H1 (cell line): ENCODE results near the gene ZNF521. TPM values are rescaled to one million over a fixed set of nuclear protein-coding genes. Genes with fewer than 3 reads are reported as not detected.

Experiments used
- CTCF ChIA-PET: fragments of 300-600 bp; sonication (Branson Sonifier 250); formaldehyde crosslinking; loops from one replicate; lab custom pipeline; 2021; ENCODE audit not compliant: partially characterized antibody; lab: Charles Lee
- POLR2A ChIA-PET: fragments of 300-600 bp; sonication (Branson Sonifier 250); formaldehyde crosslinking; loops from one replicate; lab custom pipeline; 2021; ENCODE audit warnings: inconsistent platforms; ENCODE audit not compliant: partially characterized antibody; lab: Charles Lee
- DNase-seq, 2 experiments: peaks; one replicate each; pipeline versions ENCODE4 v3.0.0 to v3.0.0-alpha.2; 2010 to 2022; ENCODE audit warnings: low spot score in 2 of 2, low read depth in 1 of 2, mixed read lengths in 1 of 2
- FAIRE-seq: peaks from 2 replicates; lab custom pipeline; 2011; peaks lifted over from hg19 to GRCh38; lab: Jason Lieb, UNC
- H2AFZ ChIP-seq: 2 replicates; pipeline ENCODE4 v1.8.1; 2012; ENCODE audit warnings: low read length, inconsistent platforms
- H2AK5ac ChIP-seq: 2 replicates; pipeline ENCODE4 v1.6.1; 2013; ENCODE audit warnings: low read depth, low read length
- H2BK120ac ChIP-seq: replicated peaks from 2 replicates; pipeline ENCODE3; 2013; ENCODE audit warnings: low read depth, low read length, inconsistent platforms
- H2BK12ac ChIP-seq: 2 replicates; pipeline ENCODE4 v1.6.1; 2013; ENCODE audit warnings: low read depth, low read length
- H2BK15ac ChIP-seq: 2 replicates; pipeline ENCODE4 v1.6.1; 2013; ENCODE audit warnings: low read length
- H2BK20ac ChIP-seq: 2 replicates; pipeline ENCODE4 v1.6.1; 2013; ENCODE audit warnings: low read length
- H2BK5ac ChIP-seq: 2 replicates; pipeline ENCODE4 v1.6.1; 2013; ENCODE audit warnings: low read depth, low read length
- H3K14ac ChIP-seq: 2 replicates; pipeline ENCODE4 v1.6.1; 2013; ENCODE audit warnings: inconsistent platforms; ENCODE audit not compliant: insufficient read length
- H3K18ac ChIP-seq: 2 replicates; pipeline ENCODE4 v1.6.1; 2013; ENCODE audit warnings: low read length; ENCODE audit errors: extremely low read depth
- H3K23ac ChIP-seq: 2 replicates; pipeline ENCODE4 v1.6.1; 2013; ENCODE audit warnings: inconsistent platforms; ENCODE audit not compliant: insufficient read length
- H3K23me2 ChIP-seq: 2 replicates; pipeline ENCODE4 v1.6.1; 2013; ENCODE audit warnings: low read depth, low read length
- H3K27ac ChIP-seq: 2 replicates; pipeline ENCODE4 v1.6.1; 2011; ENCODE audit warnings: low read depth, low read length, inconsistent platforms
- H3K27me3 ChIP-seq, 4 experiments: replicated peaks in 1 of 4; 1 replicate in 1 of 4; 2 replicates in 3 of 4; pipeline versions ENCODE4 v1.6.1 to v1.8.1; 2011 to 2013; ENCODE audit warnings: low read length in 3 of 4, mild to moderate bottlenecking in 3 of 4, inconsistent platforms in 2 of 4, mixed read lengths in 2 of 4, moderate library complexity in 1 of 4; ENCODE audit not compliant: control insufficient read depth in 3 of 4, insufficient read depth in 3 of 4; ENCODE audit errors: extremely low read depth in 1 of 4
- H3K36me3 ChIP-seq, 4 experiments: 2 replicates each; pipeline versions ENCODE4 v1.6.1 to v1.8.1; 2011 to 2013; ENCODE audit warnings: mild to moderate bottlenecking in 4 of 4, low read length in 3 of 4, moderate library complexity in 2 of 4, control low read depth in 1 of 4, inconsistent platforms in 1 of 4; ENCODE audit not compliant: insufficient read depth in 4 of 4, control insufficient read depth in 2 of 4
- H3K4ac ChIP-seq: replicated peaks from 2 replicates; pipeline ENCODE3; 2013; ENCODE audit warnings: low read length, low read depth, mixed read lengths, inconsistent platforms; ENCODE audit not compliant: insufficient read length
- H3K4me1 ChIP-seq, 4 experiments: replicated peaks in 1 of 4; 1 replicate in 1 of 4; 2 replicates in 3 of 4; pipeline versions ENCODE4 v1.6.1 to v1.8.1; 2011 to 2013; ENCODE audit warnings: low read length in 3 of 4, inconsistent platforms in 2 of 4, mixed read lengths in 1 of 4; ENCODE audit not compliant: insufficient read depth in 4 of 4, control insufficient read depth in 3 of 4
- H3K4me2 ChIP-seq, 2 experiments: 2 replicates each; pipeline versions ENCODE4 v1.6.1 to v1.8.1; 2011 to 2013; ENCODE audit warnings: low read depth in 2 of 2, low read length in 2 of 2, control low read depth in 1 of 2, inconsistent platforms in 1 of 2, mild to moderate bottlenecking in 1 of 2; ENCODE audit not compliant: insufficient read depth in 1 of 2
- H3K4me3 ChIP-seq, 4 experiments: fragments of 200-600, 300-600 bp in 1 of 4; sonication (generic), shearing (Covaris generic), sonication (Bioruptor Twin) in 1 of 4; 2 replicates each; pipeline versions ENCODE4 v1.5.1 to v1.8.1; 2011 to 2016; ENCODE audit warnings: low read length in 4 of 4, low read depth in 3 of 4, control low read depth in 2 of 4, inconsistent platforms in 2 of 4, mild to moderate bottlenecking in 2 of 4, mixed read lengths in 1 of 4, moderate library complexity in 1 of 4; ENCODE audit not compliant: insufficient read depth in 2 of 4; ENCODE audit errors: extremely low read depth in 1 of 4
- H3K56ac ChIP-seq: replicated peaks from 2 replicates; pipeline ENCODE3; 2013; ENCODE audit warnings: low read depth, mild to moderate bottlenecking, mixed read lengths, low read length, inconsistent platforms; ENCODE audit not compliant: insufficient read length
- H3K79me1 ChIP-seq: 2 replicates; pipeline ENCODE4 v1.6.1; 2013; ENCODE audit warnings: low read depth, low read length, control low read depth
- H3K79me2 ChIP-seq, 2 experiments: 2 replicates each; pipeline versions ENCODE4 v1.6.1 to v1.8.1; 2012 to 2013; ENCODE audit warnings: low read length in 2 of 2, mild to moderate bottlenecking in 2 of 2, inconsistent platforms in 1 of 2; ENCODE audit not compliant: insufficient read depth in 2 of 2, control insufficient read depth in 1 of 2
- H3K9ac ChIP-seq, 4 experiments: replicated peaks in 1 of 4; 1 replicate in 1 of 4; 2 replicates in 3 of 4; pipeline versions ENCODE4 v1.6.1 to v1.8.1; 2011 to 2013; ENCODE audit warnings: low read depth in 3 of 4, low read length in 3 of 4, control low read depth in 2 of 4, mild to moderate bottlenecking in 2 of 4, moderate library complexity in 2 of 4, inconsistent platforms in 1 of 4; ENCODE audit errors: extremely low read depth in 1 of 4
- H3K9me3 ChIP-seq, 2 experiments: 2 replicates each; pipeline versions ENCODE4 v1.6.1 to v1.8.1; 2012 to 2013; ENCODE audit warnings: mild to moderate bottlenecking in 2 of 2, moderate library complexity in 2 of 2, control low read depth in 1 of 2, inconsistent platforms in 1 of 2, low read depth in 1 of 2, low read length in 1 of 2, mixed read lengths in 1 of 2; ENCODE audit not compliant: insufficient read depth in 2 of 2
- H4K20me1 ChIP-seq, 2 experiments: replicated peaks in 1 of 2; 2 replicates each; pipeline versions ENCODE3 to v1.8.1; 2011 to 2013; ENCODE audit warnings: inconsistent platforms in 2 of 2, low read length in 2 of 2, mild to moderate bottlenecking in 1 of 2; ENCODE audit not compliant: insufficient read depth in 2 of 2, control insufficient read depth in 1 of 2
- H4K5ac ChIP-seq: 2 replicates; pipeline ENCODE4 v1.6.1; 2013; ENCODE audit warnings: low read length, low read depth, mixed read lengths, inconsistent platforms; ENCODE audit not compliant: insufficient read length
- H4K8ac ChIP-seq: 2 replicates; pipeline ENCODE4 v1.8.0; 2013; ENCODE audit warnings: mild to moderate bottlenecking, moderate library complexity, low read length, inconsistent platforms; ENCODE audit not compliant: insufficient read depth; ENCODE audit errors: extremely low read depth
- H4K91ac ChIP-seq: replicated peaks from 2 replicates; pipeline ENCODE3; 2013; ENCODE audit warnings: low read length, mixed read lengths, inconsistent platforms; ENCODE audit not compliant: insufficient read length
- CHD2 ChIP-seq: IDR thresholded peaks from 2 replicates; pipeline ENCODE4 v1.6.1; 2012; ENCODE audit warnings: low read length, improper control_type of control experiment
- CTBP2 ChIP-seq: IDR thresholded peaks from 2 replicates; pipeline ENCODE4 v1.7.0; 2011; ENCODE audit warnings: borderline replicate concordance, mild to moderate bottlenecking, moderate library complexity, mixed read lengths, low read length; ENCODE audit not compliant: insufficient read depth, insufficient read length
- E2F6 ChIP-seq: IDR thresholded peaks from 2 replicates; pipeline ENCODE4 v1.6.1; 2012; ENCODE audit warnings: inconsistent platforms
- RAD21 ChIP-seq, 2 experiments: IDR thresholded peaks in 1 of 2; conservative IDR thresholded peaks in 1 of 2; 2 replicates each; pipeline ENCODE4 v1.6.1; 2011; ENCODE audit warnings: low read depth in 2 of 2, low read length in 2 of 2, improper control_type of control experiment in 1 of 2, inconsistent platforms in 1 of 2, mild to moderate bottlenecking in 1 of 2, moderate library complexity in 1 of 2
- SIN3A ChIP-seq, 2 experiments: IDR thresholded peaks in 1 of 2; conservative IDR thresholded peaks in 1 of 2; 2 replicates each; pipeline ENCODE4 v1.6.1; 2011 to 2012; ENCODE audit warnings: low read length in 2 of 2, improper control_type of control experiment in 1 of 2, low read depth in 1 of 2, mild to moderate bottlenecking in 1 of 2
- TAF7 ChIP-seq: optimal IDR thresholded peaks from 2 replicates; pipeline ENCODE3; 2011; ENCODE audit warnings: low read depth, mild to moderate bottlenecking, inconsistent platforms, low read length, moderate library complexity, borderline replicate concordance
- TEAD4 ChIP-seq: IDR thresholded peaks from 2 replicates; pipeline ENCODE4 v1.6.1; 2012; ENCODE audit warnings: low read depth, low read length, inconsistent platforms, mixed read lengths
- WGBS, 2 experiments: shearing (Covaris generic) in 1 of 2; methylation state at CpG; one replicate each; pipeline versions ENCODE4 v1.1.6 to v1.1.7; 2013 to 2015; ENCODE audit warnings: low lambda C conversion rate in 2 of 2, mixed read lengths in 2 of 2, inconsistent platforms in 1 of 2, low coverage in 1 of 2, missing lambda C conversion rate in 1 of 2; ENCODE audit not compliant: insufficient replicate concordance in 2 of 2, insufficient coverage in 1 of 2, insufficient read length in 1 of 2; ENCODE audit errors: extremely low coverage in 1 of 2, missing lambda C conversion rate in 1 of 2; 5-methylcytosine and 5-hydroxymethylcytosine counted together
- polyA plus RNA-seq, 7 experiments: library from polyadenylated mRNA; depleted of rRNA in 3 of 7; stranded (reverse) in 5 of 7; unstranded in 2 of 7; fragments of >200 nt in 5 of 7; fragments of 200-250 nt in 2 of 7; gene quantifications; 1 replicate in 5 of 7; 2 replicates in 1 of 7; 4 replicates in 1 of 7; pipeline versions ENCODE4 v1.2.1 to v1.2.3, GENCODE V29; 2011 to 2013; ENCODE audit warnings: missing spikeins in 2 of 7, mixed read lengths in 2 of 7
- total RNA-seq: library from RNA; stranded (reverse); fragmentation: NEBNext Ultra II Directional; extraction: Animal tissue kit (Norgen Biotek cat#: 25700); gene quantifications from 2 replicates; pipeline ENCODE4 v1.2.1, GENCODE V29; 2021
- TF ChIP-seq, protein P1 (sequence below): IDR thresholded peaks from 2 replicates; pipeline ENCODE4 v1.6.1; 2012; ENCODE audit warnings: inconsistent platforms
- TF ChIP-seq, protein P2 (sequence below), 3 experiments: IDR thresholded peaks; 1 replicate in 2 of 3; 2 replicates in 1 of 3; pipeline versions ENCODE4 v1.5.1 to v1.6.1; 2011; ENCODE audit warnings: low read length in 3 of 3, mild to moderate bottlenecking in 3 of 3, inconsistent platforms in 2 of 3, low read depth in 1 of 3, moderate library complexity in 1 of 3; ENCODE audit not compliant: insufficient read depth in 1 of 3; ENCODE audit errors: control extremely low read depth in 1 of 3

ZNF521 gene
- total and polyA plus RNA-seq, 2 of the 8 experiments (the other 6 are each of a cell fraction or from before 2014, with no cell fraction given), result 9.5 to 15.8 TPM

DNA sequence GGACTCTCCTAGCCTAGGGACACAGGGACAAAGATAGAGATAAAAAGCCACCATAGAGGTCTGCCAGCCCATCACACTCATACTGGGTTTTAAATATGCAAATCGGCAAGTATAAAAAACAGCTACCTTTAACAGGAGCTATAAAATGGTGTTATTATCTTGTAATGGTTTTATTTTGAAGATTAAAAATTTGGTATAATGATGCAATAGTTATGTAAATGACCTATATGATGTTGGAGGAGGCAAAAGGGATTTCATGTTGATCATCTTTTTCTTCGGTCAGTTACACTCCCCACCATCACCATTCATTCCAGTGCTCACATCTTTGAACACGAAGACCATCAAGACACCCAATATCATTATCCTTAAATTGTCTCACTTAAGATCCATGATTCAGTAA, 11.2 kb downstream of the ZNF521 start:
- no peak overlapping the region for H3K4ac ChIP-seq
- H4K91ac ChIP-seq, result no peak overlapping the region
- no peak overlapping the region for H3K23ac ChIP-seq
- H4K20me1 ChIP-seq, result no peaks in the 10 kb centered on the region
- H2BK120ac ChIP-seq, result no peak overlapping the region
- no peak overlapping the region for H3K56ac ChIP-seq
- no peak overlapping the region for H2AK5ac ChIP-seq
- peaks cover 0 to 54% of the 10 kb centered on the region in 2 experiments; a peak in 2 of 4 replicates for H3K79me2 ChIP-seq
- H3K14ac ChIP-seq, result no peak overlapping the region
- no peak overlapping the region for H4K8ac ChIP-seq
- H2BK5ac ChIP-seq, result no peak overlapping the region
- no peaks in the 10 kb centered on the region for H3K9me3 ChIP-seq
- no peak overlapping the region for H3K4me2 ChIP-seq
- H2AFZ ChIP-seq, result no peak overlapping the region
- H2BK12ac ChIP-seq, result no peak overlapping the region
- H3K4me3 ChIP-seq, result no peak overlapping the region
- no peaks in the 10 kb centered on the region for H3K36me3 ChIP-seq
- no peaks in the 10 kb centered on the region for H3K79me1 ChIP-seq
- H2BK15ac ChIP-seq, result no peak overlapping the region
- no peak overlapping the region for H4K5ac ChIP-seq
- H3K9ac ChIP-seq, result no peak overlapping the region
- H3K27ac ChIP-seq, result no peak overlapping the region
- H3K23me2 ChIP-seq, result no peaks in the 10 kb centered on the region
- CTCF ChIA-PET, result interaction anchor here (0.7 kb wide), 1 partner anchor 391 kb away, joined by 3 read pairs; no protein-coding TSS in a partner anchor
- no peaks in the 10 kb centered on the region for H3K27me3 ChIP-seq
- WGBS, 2 experiments, result 79% methylated on average over 3 of the region's 3 CpGs; no CpG with 5 or more reads in 1 of the 2 experiments
- no peak for DNase-seq
- no peak for FAIRE-seq
- H3K4me1 ChIP-seq, result no peaks in the 10 kb centered on the region
- no peak overlapping the region for H2BK20ac ChIP-seq
- POLR2A ChIA-PET, result no interaction called here
- H3K18ac ChIP-seq, result no peak overlapping the region
- TF ChIP-seq CTBP2, result no peak
- no peak for TF ChIP-seq RAD21 (IDR thresholded peaks at IDR 0.05 in 1 of 2, conservative IDR thresholded peaks at IDR 0.05 in 1 of 2; ENCODE audit: low read depth in 2 of 2, low read length in 2 of 2)
- no peak for TF ChIP-seq TAF7
- TF ChIP-seq, protein P1, sequence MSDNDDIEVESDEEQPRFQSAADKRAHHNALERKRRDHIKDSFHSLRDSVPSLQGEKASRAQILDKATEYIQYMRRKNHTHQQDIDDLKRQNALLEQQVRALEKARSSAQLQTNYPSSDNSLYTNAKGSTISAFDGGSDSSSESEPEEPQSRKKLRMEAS, result no peak
- no peak for TF ChIP-seq E2F6
- no peak for TF ChIP-seq TEAD4
- TF ChIP-seq, protein P2, sequence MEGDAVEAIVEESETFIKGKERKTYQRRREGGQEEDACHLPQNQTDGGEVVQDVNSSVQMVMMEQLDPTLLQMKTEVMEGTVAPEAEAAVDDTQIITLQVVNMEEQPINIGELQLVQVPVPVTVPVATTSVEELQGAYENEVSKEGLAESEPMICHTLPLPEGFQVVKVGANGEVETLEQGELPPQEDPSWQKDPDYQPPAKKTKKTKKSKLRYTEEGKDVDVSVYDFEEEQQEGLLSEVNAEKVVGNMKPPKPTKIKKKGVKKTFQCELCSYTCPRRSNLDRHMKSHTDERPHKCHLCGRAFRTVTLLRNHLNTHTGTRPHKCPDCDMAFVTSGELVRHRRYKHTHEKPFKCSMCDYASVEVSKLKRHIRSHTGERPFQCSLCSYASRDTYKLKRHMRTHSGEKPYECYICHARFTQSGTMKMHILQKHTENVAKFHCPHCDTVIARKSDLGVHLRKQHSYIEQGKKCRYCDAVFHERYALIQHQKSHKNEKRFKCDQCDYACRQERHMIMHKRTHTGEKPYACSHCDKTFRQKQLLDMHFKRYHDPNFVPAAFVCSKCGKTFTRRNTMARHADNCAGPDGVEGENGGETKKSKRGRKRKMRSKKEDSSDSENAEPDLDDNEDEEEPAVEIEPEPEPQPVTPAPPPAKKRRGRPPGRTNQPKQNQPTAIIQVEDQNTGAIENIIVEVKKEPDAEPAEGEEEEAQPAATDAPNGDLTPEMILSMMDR (IDR thresholded peaks at IDR 0.05; ENCODE audit: control extremely low read depth in 1 of 3, insufficient read depth in 1 of 3, low read depth in 1 of 3, low read length in 3 of 3), result no peak
- TF ChIP-seq SIN3A (conservative IDR thresholded peaks at IDR 0.05 in 1 of 2, IDR thresholded peaks at IDR 0.05 in 1 of 2; ENCODE audit: low read depth in 1 of 2, low read length in 2 of 2), result no peak
- no peak for TF ChIP-seq CHD2
